Naive thymus-derived CD4-positive, alpha-beta T cell (primary cell): ENCODE data around the gene CAMK2G. TPM values are rescaled to one million over a fixed set of nuclear protein-coding genes. Genes with fewer than 3 reads are reported as not detected.

Experiments
- ATAC-seq: fragments of 150-1000 bp; cut with Tn5 transposase; 2 replicates; pipeline ENCODE4 v1.10.0; 2021; ENCODE audit warnings: mild to moderate bottlenecking, moderate library complexity
- CTCF ChIA-PET: fragments of 350-600 bp; sonication (Branson Sonifier 250); formaldehyde crosslinking; loops from one replicate; lab custom pipeline; 2021; ENCODE audit warnings: antibody characterized with exemption; lab: Charles Lee
- POLR2A ChIA-PET: fragments of 350-600 bp; sonication (Branson Sonifier 250); formaldehyde crosslinking; loops from one replicate; lab custom pipeline; 2021; ENCODE audit warnings: antibody characterized with exemption, inconsistent platforms; lab: Charles Lee
- DNase-seq, 9 donors: peaks; one replicate each; pipeline versions ENCODE4 v3.0.0 to v3.0.0-alpha.2; 2020 to 2022; ENCODE audit warnings: mixed read lengths in 1 of 9
- H3K27ac ChIP-seq: one replicate; pipeline ENCODE4 v1.7.0; 2013; ENCODE audit warnings: mild to moderate bottlenecking, low read depth, low read length, moderate library complexity
- H3K27me3 ChIP-seq, 2 donors: one replicate each; pipeline ENCODE4 v1.7.0; 2013; ENCODE audit warnings: low read length in 2 of 2, mild to moderate bottlenecking in 2 of 2, moderate library complexity in 2 of 2; ENCODE audit not compliant: control insufficient read depth in 2 of 2, insufficient read depth in 2 of 2
- H3K36me3 ChIP-seq, 3 experiments: 1 replicate in 2 of 3; 2 replicates in 1 of 3; pipeline ENCODE4 v1.7.0; 2013; ENCODE audit warnings: low read length in 3 of 3, mild to moderate bottlenecking in 3 of 3, moderate library complexity in 1 of 3; ENCODE audit not compliant: insufficient read depth in 3 of 3, control insufficient read depth in 2 of 3
- H3K4me1 ChIP-seq, 2 donors: one replicate each; pipeline ENCODE4 v1.7.0; 2013; ENCODE audit warnings: low read length in 2 of 2, mild to moderate bottlenecking in 2 of 2, moderate library complexity in 1 of 2; ENCODE audit not compliant: control insufficient read depth in 2 of 2, insufficient read depth in 2 of 2
- H3K4me3 ChIP-seq: 2 replicates; pipeline ENCODE4 v1.7.0; 2013; ENCODE audit warnings: mild to moderate bottlenecking, low read length
- H3K9me3 ChIP-seq, 3 experiments: 1 replicate in 2 of 3; 2 replicates in 1 of 3; pipeline ENCODE4 v1.7.0; 2013; ENCODE audit warnings: low read length in 3 of 3; ENCODE audit not compliant: control insufficient read depth in 2 of 3
- H3K27ac Mint-ChIP-seq, 9 donors: one replicate each; pipeline ENCODE4 v1.8.0; 2020 to 2022; ENCODE audit warnings: mixed read lengths in 9 of 9, mild to moderate bottlenecking in 8 of 9, moderate library complexity in 5 of 9, inconsistent platforms in 2 of 9
- H3K27me3 Mint-ChIP-seq, 5 donors: one replicate each; pipeline ENCODE4 v1.8.0; 2021 to 2022; ENCODE audit warnings: mixed read lengths in 5 of 5, mild to moderate bottlenecking in 1 of 5
- H3K36me3 Mint-ChIP-seq, 5 donors: one replicate each; pipeline ENCODE4 v1.8.0; 2020 to 2022; ENCODE audit warnings: mixed read lengths in 5 of 5, mild to moderate bottlenecking in 3 of 5, inconsistent platforms in 1 of 5
- H3K4me1 Mint-ChIP-seq, 7 donors: one replicate each; pipeline ENCODE4 v1.8.0; 2020 to 2022; ENCODE audit warnings: mixed read lengths in 7 of 7, mild to moderate bottlenecking in 3 of 7, inconsistent platforms in 1 of 7
- H3K4me3 Mint-ChIP-seq, 10 donors: one replicate each; pipeline ENCODE4 v1.8.0; 2020 to 2022; ENCODE audit warnings: mild to moderate bottlenecking in 10 of 10, mixed read lengths in 10 of 10, moderate library complexity in 6 of 10, inconsistent platforms in 2 of 10
- H3K9me3 Mint-ChIP-seq, 11 donors: one replicate each; pipeline ENCODE4 v1.8.0; 2020 to 2022; ENCODE audit warnings: mixed read lengths in 11 of 11, mild to moderate bottlenecking in 4 of 11, inconsistent platforms in 1 of 11, moderate library complexity in 1 of 11
- intact Hi-C, 2 donors: fragments of 100-400 bp; cut with micrococcal nuclease; formaldehyde crosslinking; loops; one replicate each; pipeline ENCODE4 v1.15.1; 2023
- polyA plus RNA-seq, 2 donors: library from polyadenylated mRNA; unstranded; fragments of 300-500 nt; fragmentation: Illumina TruSeq; gene quantifications; one replicate each; pipeline ENCODE4 v1.2.3, GENCODE V29; 2021
- total RNA-seq, 6 experiments: library from RNA in 5 of 6; stranded (reverse) in 5 of 6; gene quantifications; 1 replicate in 5 of 6; 2 replicates in 1 of 6; pipeline ENCODE4 v1.2.3 and lab custom pipeline; 2021 to 2026

CAMK2G gene
- total and polyA plus RNA-seq, 7 experiments from 2014 or later: 5.6 to 70.9 (median 54.6) TPM

- Histone ChIP-seq H3K27me3 (no peaks in the 10 kb centered on the region), H3K4me1 (peaks cover 30 to 32% of the 10 kb centered on the region in 2 donors), H3K27ac (no peak overlapping the region), H3K36me3 (peaks cover 5 to 23% (median 17%) of the 10 kb centered on the region in 3 experiments), H3K4me3 (no peak overlapping the region), H3K9me3 (no peaks in the 10 kb centered on the region)
- Mint-ChIP-seq H3K4me3 (no peak overlapping the region), H3K9me3 (no peaks in the 10 kb centered on the region), H3K4me1 (peaks cover 41 to 68% (median 65%) of the 10 kb centered on the region in 7 donors), H3K27ac (peak overlapping the region in 1 of 9 donors; percentile 67), H3K27me3 (no peaks in the 10 kb centered on the region), H3K36me3 (peaks cover 0 to 34% (median 8%) of the 10 kb centered on the region in 5 donors)
- POLR2A ChIA-PET: interaction anchor here (0.6 to 13.2 kb wide), 4 partner anchors 10 to 44 kb away, joined by 4 to 150 read pairs (median 15); partner anchors contain the start of genes NDST2 and SEC24C
- CTCF ChIA-PET: interaction anchor here (0.7 to 0.8 kb wide), 2 partner anchors 101 to 211 kb away, joined by 3 read pairs; no protein-coding TSS in a partner anchor
- intact Hi-C loops: loop anchor here in 1 of 2 donors (10.0 kb wide), 1 partner anchor 364 kb away; the partner anchor contains the start of gene ANXA7
- ATAC-seq (no peak), DNase-seq (no peak)
Observed at GRCh38 chr10:73779018-73779417, 95.3 kb downstream of the CAMK2G start.

GRCh38 chr10:73774637-73775036 is 99.7 kb downstream of the CAMK2G start:
- H3K9me3 Mint-ChIP-seq: peaks cover 0 to 1% (median 0%) of the 10 kb centered on the region in 11 donors
- H3K36me3 ChIP-seq: peaks cover under 1 to 33% (median 26%) of the 10 kb centered on the region in 3 experiments

GRCh38 chr10:73773152-73773879 is 101.0 kb downstream of the CAMK2G start:
- intact Hi-C loops: loop anchor here (2.0 to 10.0 kb wide), 3 partner anchors 147 to 1459 kb away; partner anchors contain the start of gene ANXA7 (in 1 of the 2)
- ATAC-seq: no peak
- DNase-seq: peak in 2 of 9 donors; percentile 13 to 25
- Mint-ChIP-seq H3K36me3 (peaks cover 5 to 59% (median 12%) of the 10 kb centered on the region in 5 donors), H3K27me3 (no peaks in the 10 kb centered on the region), H3K27ac (peak overlapping the region; percentile 89 to 97 (median 94)), H3K9me3 (peaks cover 0 to 1% (median 0%) of the 10 kb centered on the region in 11 donors), H3K4me1 (peaks cover 34 to 73% (median 64%) of the 10 kb centered on the region in 7 donors), H3K4me3 (peak overlapping the region; percentile 87 to 97 (median 95))
- ChIA-PET CTCF (interaction anchor here (0.6 to 2.1 kb wide), 9 partner anchors 8 to 305 kb away, joined by 3 to 14 read pairs (median 6); partner anchors contain the start of gene CHCHD1), POLR2A (interaction anchor here (0.6 to 9.3 kb wide), 17 partner anchors 10 to 360 kb away, joined by 3 to 185 read pairs (median 10); partner anchors contain the start of genes ANXA7, CHCHD1, PPP3CB and SEC24C)
- Histone ChIP-seq H3K4me3 (peak overlapping the region; percentile 69), H3K9me3 (no peaks in the 10 kb centered on the region), H3K27me3 (no peaks in the 10 kb centered on the region), H3K4me1 (peaks cover 27 to 30% of the 10 kb centered on the region in 2 donors), H3K36me3 (peaks cover 0 to 33% (median 24%) of the 10 kb centered on the region in 3 experiments), H3K27ac (peak overlapping the region; percentile 85)

More at GRCh38 chr10:73774637-73775036, 99.7 kb downstream of the CAMK2G start:
- Histone ChIP-seq H3K4me1 (peaks cover 16 to 19% of the 10 kb centered on the region in 2 donors), H3K27me3 (no peaks in the 10 kb centered on the region), H3K4me3 (peak overlapping the region; percentile 45), H3K27ac (peak overlapping the region; percentile 55), H3K9me3 (no peaks in the 10 kb centered on the region)
- CTCF ChIA-PET: no interaction called here
- no peaks in the 10 kb centered on the region for H3K27me3 Mint-ChIP-seq
- H3K27ac Mint-ChIP-seq: peak overlapping the region in 6 of 9 donors; percentile 6 to 94 (median 74)
- intact Hi-C loops: loop anchor here (5.0 to 10.0 kb wide), 2 partner anchors 360 to 1458 kb away; partner anchors contain the start of gene ANXA7 (in 1 of the 2)
- peak overlapping the region; percentile 87 to 97 (median 95) for H3K4me3 Mint-ChIP-seq
- DNase-seq (no peak), ATAC-seq (no peak)
- H3K36me3 Mint-ChIP-seq: peaks cover 4 to 52% (median 8%) of the 10 kb centered on the region in 5 donors
- H3K4me1 Mint-ChIP-seq: peaks cover 26 to 61% (median 57%) of the 10 kb centered on the region in 7 donors
- POLR2A ChIA-PET: interaction anchor here (0.6 to 9.3 kb wide), 4 partner anchors 9 to 110 kb away, joined by 3 to 185 read pairs (median 31); partner anchors contain the start of genes CHCHD1 and ZSWIM8

- CTCF ChIA-PET: interaction anchor here (0.6 to 2.3 kb wide), 9 partner anchors 9 to 306 kb away, joined by 3 to 14 read pairs (median 6); partner anchors contain the start of genes CHCHD1 and ZSWIM8
Observed at GRCh38 chr10:73772281-73773151, 101.8 kb downstream of the CAMK2G start.

GRCh38 chr10:73771722-73772280 is 102.6 kb downstream of the CAMK2G start:
- DNase-seq (peak in 8 of 9 donors; percentile 22 to 81 (median 68)), ATAC-seq (peak; percentile 64)

More at GRCh38 chr10:73772281-73773151, 101.8 kb downstream of the CAMK2G start:
- intact Hi-C loops: loop anchor here (1.0 to 10.0 kb wide), 12 partner anchors 9 to 1460 kb away; partner anchors contain the start of genes NDST2 (in 2 of the 2), SEC24C (in 2 of the 2), ZSWIM8 (in 2 of the 2) and ANXA7 (in 1 of the 2)
- H3K4me3 Mint-ChIP-seq: peak overlapping the region; percentile 87 to 97 (median 95)
- peak overlapping the region; percentile 85 for H3K27ac ChIP-seq
- POLR2A ChIA-PET: interaction anchor here (0.6 to 9.3 kb wide), 24 partner anchors 9 to 1339 kb away, joined by 3 to 185 read pairs (median 5); partner anchors contain the start of genes ANXA7, CHCHD1, MRPS16 and PPP3CB
- peak overlapping the region; percentile 69 for H3K4me3 ChIP-seq
- H3K36me3 ChIP-seq: peaks cover 0 to 33% (median 24%) of the 10 kb centered on the region in 3 experiments
- H3K9me3 ChIP-seq: no peaks in the 10 kb centered on the region
- H3K36me3 Mint-ChIP-seq: peaks cover 5 to 63% (median 12%) of the 10 kb centered on the region in 5 donors
- H3K27me3 Mint-ChIP-seq: no peaks in the 10 kb centered on the region
- H3K27me3 ChIP-seq: no peaks in the 10 kb centered on the region
- peaks cover 34 to 73% (median 64%) of the 10 kb centered on the region in 7 donors for H3K4me1 Mint-ChIP-seq
- peaks cover 0 to 1% (median 0%) of the 10 kb centered on the region in 11 donors for H3K9me3 Mint-ChIP-seq
- H3K27ac Mint-ChIP-seq: peak overlapping the region; percentile 89 to 97 (median 94)
- ATAC-seq: peak; percentile 80
- peaks cover 27 to 30% of the 10 kb centered on the region in 2 donors for H3K4me1 ChIP-seq
- DNase-seq: peak; percentile 75 to 90 (median 83)

More at GRCh38 chr10:73771722-73772280, 102.6 kb downstream of the CAMK2G start:
- H3K9me3 Mint-ChIP-seq: peaks cover 0 to 1% (median 0%) of the 10 kb centered on the region in 11 donors
- CTCF ChIA-PET: interaction anchor here (0.6 to 2.3 kb wide), 9 partner anchors 9 to 108 kb away, joined by 3 to 14 read pairs (median 5); partner anchors contain the start of genes CHCHD1 and ZSWIM8
- peak overlapping the region; percentile 87 to 97 (median 95) for H3K4me3 Mint-ChIP-seq
- peak overlapping the region; percentile 69 for H3K4me3 ChIP-seq
- no peaks in the 10 kb centered on the region for H3K27me3 Mint-ChIP-seq
- peaks cover 0 to 38% (median 27%) of the 10 kb centered on the region in 3 experiments for H3K36me3 ChIP-seq
- peak overlapping the region; percentile 87 to 97 (median 93) for H3K27ac Mint-ChIP-seq
- intact Hi-C loops: loop anchor here (1.0 to 10.0 kb wide), 12 partner anchors 10 to 1460 kb away; partner anchors contain the start of genes NDST2 (in 2 of the 2), SEC24C (in 2 of the 2), ZSWIM8 (in 2 of the 2) and ANXA7 (in 1 of the 2)
- H3K9me3 ChIP-seq: no peaks in the 10 kb centered on the region
- peak overlapping the region; percentile 85 for H3K27ac ChIP-seq
- no peaks in the 10 kb centered on the region for H3K27me3 ChIP-seq
- POLR2A ChIA-PET: interaction anchor here (0.6 to 9.3 kb wide), 20 partner anchors 8 to 519 kb away, joined by 3 to 185 read pairs (median 6); partner anchors contain the start of genes ANXA7, CHCHD1, MRPS16 and PPP3CB
- peaks cover 27 to 30% of the 10 kb centered on the region in 2 donors for H3K4me1 ChIP-seq
- peaks cover 30 to 67% (median 57%) of the 10 kb centered on the region in 7 donors for H3K4me1 Mint-ChIP-seq
- peaks cover 4 to 61% (median 12%) of the 10 kb centered on the region in 5 donors for H3K36me3 Mint-ChIP-seq
